Putamen (tissue), 1 donor: ENCODE measurements around the gene AXL.
"Not testable (repeated sequence)": the region's sequence is repeated elsewhere in the genome, so short reads cannot be mapped to it uniquely, and the experiment has no call there.

Experiments used
- DNase-seq: peaks from one replicate; pipeline ENCODE4 v3.0.0-alpha.2; 2016; ENCODE audit warnings: low spot score

The AXL gene

DNA sequence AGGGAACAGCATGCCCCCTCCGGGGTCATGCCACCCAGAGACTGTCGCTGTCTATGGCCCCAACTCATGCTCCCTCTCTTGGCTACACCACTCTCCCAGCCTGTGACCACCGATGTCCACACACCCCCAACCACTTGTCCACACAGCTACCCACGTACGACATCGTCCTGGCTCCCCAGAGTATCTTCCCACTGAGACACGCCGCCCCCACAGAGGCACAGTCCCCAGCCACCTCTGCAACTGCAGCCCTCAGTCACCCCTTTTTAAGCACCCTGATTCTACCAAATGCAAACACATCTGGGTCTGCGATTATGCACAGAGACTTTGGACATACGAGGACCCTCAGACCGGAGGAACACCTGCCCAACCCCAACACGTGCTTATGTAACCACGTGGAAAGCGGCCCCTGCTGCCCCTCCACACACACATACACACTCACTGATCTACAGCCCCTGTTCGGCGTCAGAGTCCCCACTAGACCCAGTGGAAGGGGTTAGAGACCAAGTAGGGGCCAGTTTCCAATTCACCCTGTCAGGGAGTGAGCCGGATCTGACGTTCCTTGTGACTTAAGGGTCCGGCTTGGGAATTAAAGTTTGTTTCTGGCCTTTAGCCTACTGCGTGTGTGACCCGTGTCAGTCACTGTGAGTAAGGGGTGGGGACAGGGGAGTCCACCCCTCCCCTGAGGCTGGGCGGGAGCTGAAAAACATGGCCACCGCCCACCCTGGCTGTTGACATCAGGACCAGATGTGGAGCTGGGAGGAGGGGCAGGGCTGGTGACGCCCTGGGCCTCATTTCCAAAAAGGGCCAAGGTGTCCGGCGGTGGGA lies 11.9 kb upstream of the AXL start:
- DNase-seq = no peak

DNA sequence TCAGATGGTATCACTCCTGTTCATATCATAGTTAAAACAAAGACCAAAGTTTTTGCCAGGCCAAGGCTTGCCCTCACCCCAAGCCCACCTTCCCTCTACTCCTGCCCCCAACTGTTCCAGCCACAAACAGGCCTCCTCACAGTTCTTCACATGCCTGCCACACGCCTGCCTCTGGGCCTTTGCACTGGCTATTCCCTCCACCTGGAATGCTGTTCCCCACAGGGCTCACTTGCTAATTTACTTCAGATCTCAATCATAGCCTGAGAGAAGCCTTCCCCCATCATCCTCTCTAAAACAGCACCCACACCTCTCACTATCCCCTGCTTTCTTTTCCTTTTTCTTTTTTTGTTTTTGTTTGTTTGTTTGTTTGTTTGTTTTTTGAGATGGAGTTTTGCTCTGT lies 4.9 kb upstream of the AXL start:
- DNase-seq = no peak

DNA sequence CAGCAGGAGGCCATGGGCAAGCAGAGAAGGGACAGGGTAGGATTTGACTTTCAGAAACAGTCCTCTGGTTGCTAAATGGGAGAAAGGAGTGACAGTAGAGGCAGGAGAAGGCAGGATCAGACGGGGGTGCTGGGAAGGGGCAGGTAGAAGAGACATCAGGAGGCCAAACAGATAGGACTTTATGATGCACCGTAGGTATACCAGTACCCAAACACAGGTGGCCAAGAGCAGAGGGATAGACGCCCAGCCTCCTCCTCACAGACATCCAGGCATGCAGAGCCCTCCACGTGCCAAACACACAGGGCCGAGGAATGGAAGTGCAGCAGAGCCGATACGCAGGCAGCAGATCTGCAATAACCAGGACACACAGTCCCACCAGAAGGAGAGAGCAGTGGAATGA lies 1.3 kb upstream of the AXL start:
- DNase-seq = no peak

DNA sequence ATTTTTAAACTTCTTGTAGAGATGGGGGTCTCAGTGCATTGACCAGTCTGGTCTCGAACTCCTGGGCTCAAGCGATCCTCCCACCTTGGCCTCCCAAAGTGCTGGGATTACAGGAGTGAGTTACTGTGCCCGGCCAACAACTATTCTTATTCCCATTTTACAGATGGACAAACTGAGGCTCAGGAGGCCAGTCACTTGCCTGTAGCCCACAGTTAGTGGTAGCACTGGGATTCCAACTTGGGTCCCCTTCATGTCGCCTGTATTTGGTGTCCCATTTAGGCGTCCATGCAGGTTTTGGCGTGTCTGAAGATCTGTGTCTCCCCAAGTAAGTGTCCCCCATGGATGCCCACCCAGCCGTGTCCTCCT lies 791 bp upstream of the AXL start:
- no peak for DNase-seq

DNA sequence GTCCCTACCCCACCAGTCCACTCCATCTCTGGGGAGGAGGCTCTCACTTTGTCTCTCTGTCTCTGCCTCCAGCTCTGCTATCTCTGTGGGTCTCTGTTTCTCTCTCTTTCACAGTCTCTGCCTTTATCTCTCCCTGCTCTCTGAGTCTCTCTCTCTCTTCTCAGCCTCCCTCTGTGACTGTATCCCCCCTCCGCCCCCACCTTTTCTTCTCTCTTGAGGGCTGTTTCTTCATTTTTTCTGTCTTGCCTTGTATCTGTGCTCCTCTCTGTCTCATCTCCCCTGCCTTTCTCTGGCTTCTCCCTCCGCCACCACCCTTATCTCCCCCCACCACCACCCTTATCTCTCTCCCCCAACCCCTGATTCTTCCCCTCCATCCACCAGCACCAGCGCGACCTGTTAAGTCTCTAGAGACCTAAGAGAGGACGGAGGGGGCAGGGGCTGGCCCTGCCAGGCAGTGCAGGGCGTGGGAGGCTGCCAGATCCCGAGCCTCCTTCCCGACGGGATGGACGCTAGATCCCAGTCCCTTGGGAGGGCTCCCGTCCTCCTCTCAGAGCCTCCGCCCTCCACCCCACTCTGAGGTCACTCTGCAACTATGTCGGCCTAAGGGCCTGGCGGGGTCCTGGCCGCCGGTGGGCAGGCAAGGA lies 1.0 kb downstream of the AXL start:
- DNase-seq = no peak

- no peak for DNase-seq
Measured at GRCh38 chr19:41220811-41221210, 1.8 kb downstream of the AXL start.

GRCh38 chr19:41221514-41222205 lies 2.6 kb downstream of the AXL start:
- DNase-seq = no peak

DNA sequence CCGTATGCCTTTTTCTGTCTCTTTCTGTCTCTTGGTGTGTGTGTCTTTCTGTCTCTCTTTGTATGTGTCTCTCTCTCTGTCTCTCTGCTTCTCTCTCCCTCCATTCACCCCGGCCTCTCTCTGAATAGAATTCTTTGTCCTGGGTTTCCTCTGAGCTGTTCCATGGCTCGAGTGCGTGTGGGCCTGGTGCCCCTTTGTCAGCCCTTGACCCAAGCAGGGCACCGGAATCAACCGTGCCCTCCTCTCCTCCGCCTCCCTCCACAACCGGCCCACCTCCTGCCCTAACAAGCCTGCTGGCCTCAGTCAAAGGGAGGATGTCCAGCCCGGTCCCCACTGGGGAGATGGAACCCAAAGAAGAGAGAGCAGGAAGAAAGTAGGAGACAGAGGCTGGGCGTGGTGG lies 3.2 kb downstream of the AXL start:
- DNase-seq = no peak

DNA sequence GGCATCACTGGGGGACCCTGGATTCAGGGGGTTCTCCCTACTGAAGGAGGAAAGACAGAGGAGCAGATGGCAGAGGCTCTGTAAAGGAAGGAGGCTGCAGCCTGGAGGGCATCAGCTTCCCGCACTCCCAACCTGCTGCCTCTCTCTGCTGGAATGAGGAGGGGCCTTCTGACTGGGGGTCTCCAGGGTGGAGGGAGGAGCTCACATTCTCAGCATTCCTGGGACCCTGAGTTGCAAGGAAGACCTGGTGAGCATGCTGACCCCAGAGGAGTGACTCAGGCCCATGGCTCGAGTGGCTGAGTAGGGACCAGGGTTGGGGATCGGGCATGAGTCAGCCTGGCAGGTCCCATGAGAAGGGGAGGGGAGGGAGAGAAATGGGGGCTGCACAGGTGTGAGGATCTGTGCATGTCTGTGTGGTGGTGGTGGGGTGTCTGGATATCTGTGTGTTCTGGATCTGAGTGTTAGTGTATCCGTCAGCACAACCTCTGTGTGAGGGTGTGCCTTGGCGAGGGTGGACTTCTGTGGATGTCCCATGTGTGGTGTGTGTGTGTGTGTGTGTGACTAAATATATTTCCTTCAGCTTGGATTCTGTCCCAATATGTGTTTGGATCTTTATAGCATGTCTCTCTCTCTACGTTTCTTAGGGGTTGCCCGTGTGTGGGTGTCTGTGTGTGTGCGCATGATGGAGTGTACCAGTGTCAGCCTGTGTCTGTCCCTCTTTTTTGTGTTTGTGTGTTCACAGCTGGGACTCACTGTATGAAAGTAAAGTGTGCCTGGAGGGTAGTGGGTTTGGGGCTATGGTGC lies 4.6 kb downstream of the AXL start:
- DNase-seq = no peak

GRCh38 chr19:41224632-41225031 lies 5.6 kb downstream of the AXL start:
- no peak for DNase-seq

- DNase-seq = no peak
Measured at GRCh38 chr19:41225238-41226052, 6.4 kb downstream of the AXL start.

- no peak for DNase-seq
Measured at GRCh38 chr19:41226053-41226873, 7.2 kb downstream of the AXL start.

GRCh38 chr19:41226874-41227390 lies 7.9 kb downstream of the AXL start:
- DNase-seq = no peak

- no peak for DNase-seq
Measured at GRCh38 chr19:41228486-41228885, 9.5 kb downstream of the AXL start.

GRCh38 chr19:41229338-41229737 lies 10.3 kb downstream of the AXL start:
- DNase-seq = not testable (repeated sequence)

GRCh38 chr19:41230067-41230857 lies 11.2 kb downstream of the AXL start:
- DNase-seq = no peak

GRCh38 chr19:41232686-41233085 lies 13.7 kb downstream of the AXL start:
- DNase-seq = no peak

DNA sequence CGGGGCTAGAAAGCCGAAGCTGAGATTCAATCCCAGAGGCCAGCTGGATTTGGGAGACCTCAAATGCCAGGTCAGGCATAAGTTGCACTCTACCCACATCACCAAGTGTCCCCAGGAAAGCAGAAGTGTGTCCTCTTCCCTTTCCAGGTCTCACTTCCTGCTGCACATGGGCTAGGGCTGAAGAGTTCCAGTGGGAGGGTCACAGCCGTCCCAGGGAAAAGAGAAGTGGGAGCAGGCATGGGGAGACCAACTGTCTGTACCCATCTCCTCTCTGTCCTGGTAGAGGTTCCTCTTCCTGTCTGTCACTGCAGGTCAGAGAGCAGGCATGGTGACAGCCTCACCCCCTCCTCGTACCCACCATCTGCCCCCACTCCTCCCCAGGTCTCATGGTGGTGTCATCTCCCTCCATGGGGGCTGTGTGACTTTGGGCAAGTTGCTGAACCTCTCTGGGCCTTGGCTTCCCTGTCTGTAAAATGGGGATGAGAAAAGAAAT lies 14.8 kb downstream of the AXL start:
- peak; percentile 42 for DNase-seq

- DNase-seq = no peak
Measured at GRCh38 chr19:41234512-41235168, 15.6 kb downstream of the AXL start.
